Lower leg skin (tissue), 3 donors: ENCODE results near the gene VWDE.

Experiments used
- CTCF ChIP-seq, 3 donors: fragments of 450-650 bp; IDR thresholded peaks; one replicate each; pipeline ENCODE4 v1.5.1; 2016; ENCODE audit warnings: antibody characterized with exemption in 3 of 3, mild to moderate bottlenecking in 3 of 3, moderate library complexity in 2 of 3
- POLR2A ChIP-seq, 2 donors: fragments of 450-650 bp; IDR thresholded peaks; one replicate each; pipeline ENCODE4 v1.6.1; 2016 to 2017; ENCODE audit warnings: antibody characterized with exemption in 2 of 2, mild to moderate bottlenecking in 1 of 2, moderate library complexity in 1 of 2

DNA sequence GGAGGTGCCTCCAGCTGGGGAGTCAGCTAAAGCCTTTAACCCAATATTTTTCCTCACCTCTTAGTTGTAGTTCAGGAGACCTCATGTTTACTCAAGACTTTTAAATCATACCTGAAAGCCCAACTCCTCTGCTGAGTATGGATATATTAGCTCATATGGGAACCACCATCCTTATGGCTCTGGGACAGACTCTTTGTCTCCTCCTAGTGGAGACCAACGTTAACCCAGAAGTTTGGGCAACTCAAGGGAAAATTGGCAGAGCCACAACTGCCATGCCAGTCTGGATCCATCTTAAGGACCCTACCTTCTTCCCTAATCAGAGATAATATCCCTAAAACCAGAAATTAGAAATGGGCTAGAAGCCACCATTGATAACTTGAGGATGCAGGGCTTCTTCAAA is 111.8 kb downstream of the VWDE start:
- TF ChIP-seq POLR2A (IDR thresholded peaks at IDR 0.05) (no peak), CTCF (IDR thresholded peaks at IDR 0.05) (no peak)
